ENCODE results near the gene PHOX2A.

PHOX2A gene

GRCh38 chr11:72247584-72247983 lies 3.6 kb upstream of the PHOX2A start:
- DNase-seq: no peak

- no peak for DNase-seq
These were observed 1.4 kb upstream of the PHOX2A start for GRCh38 chr11:72245263-72245816.

- no peak for DNase-seq
These were observed 636 bp upstream of the PHOX2A start for GRCh38 chr11:72244361-72245262.

GRCh38 chr11:72243173-72244059 lies 560 bp downstream of the PHOX2A start:
- DNase-seq: no peak

GRCh38 chr11:72242141-72242540 lies 1.8 kb downstream of the PHOX2A start:
- no peak for DNase-seq

GRCh38 chr11:72241291-72241781 lies 2.6 kb downstream of the PHOX2A start:
- DNase-seq: no peak

- no peak for DNase-seq
These were observed 3.3 kb downstream of the PHOX2A start for GRCh38 chr11:72240461-72241290.

- DNase-seq: no peak
These were observed 4.0 kb downstream of the PHOX2A start for GRCh38 chr11:72239849-72240460.

- peak; percentile 31 for DNase-seq
These were observed 4.6 kb downstream of the PHOX2A start for GRCh38 chr11:72239313-72239848.

- DNase-seq: no peak
These were observed 5.3 kb downstream of the PHOX2A start for GRCh38 chr11:72238492-72239312.

- peak; percentile 47 for DNase-seq
These were observed 5.9 kb downstream of the PHOX2A start for GRCh38 chr11:72238040-72238450.

- DNase-seq: no peak
These were observed 6.7 kb downstream of the PHOX2A start for GRCh38 chr11:72237112-72237931.

- DNase-seq: no peak
These were observed 7.2 kb downstream of the PHOX2A start for GRCh38 chr11:72236774-72237111.

GRCh38 chr11:72236083-72236697 lies 7.8 kb downstream of the PHOX2A start:
- DNase-seq: no peak

GRCh38 chr11:72235351-72236057 lies 8.5 kb downstream of the PHOX2A start:
- DNase-seq: no peak

- no peak for DNase-seq
These were observed 9.1 kb downstream of the PHOX2A start for GRCh38 chr11:72234920-72235319.

- DNase-seq: no peak
These were observed 9.5 kb downstream of the PHOX2A start for GRCh38 chr11:72234514-72234830.

- no peak for DNase-seq
These were observed 10.0 kb downstream of the PHOX2A start for GRCh38 chr11:72233773-72234513.

Measured in NCI-H510A (cell line).